GM23338 (cell line): ENCODE measurements around the gene ITIH5. TPM values are rescaled to one million over a fixed set of nuclear protein-coding genes. Genes with fewer than 3 reads are reported as not detected.

Experiments used
- ATAC-seq: fragments of 200-7000 bp; cut with Tn5 transposase; 3 replicates; pipeline ENCODE4 v1.9.1; 2020
- DNase-seq: peaks from one replicate; pipeline ENCODE4 v3.0.0-alpha.2; 2015; ENCODE audit warnings: low spot score
- H2AFZ ChIP-seq: fragments of 200-600 bp; sonication (generic); 2 replicates; pipeline ENCODE4 v1.8.0; 2016; ENCODE audit warnings: antibody characterized with exemption, mild to moderate bottlenecking, moderate library complexity
- H3F3A ChIP-seq: fragments of 200-600 bp; sonication (generic); replicated peaks from 2 replicates; pipeline ENCODE4 v1.8.0; 2017; ENCODE audit warnings: antibody characterized with exemption, mixed run types, low read depth
- H3K27ac ChIP-seq: fragments of 200-600 bp; sonication (generic); 2 replicates; pipeline ENCODE4 v1.6.1; 2016; ENCODE audit warnings: low read depth
- H3K27me3 ChIP-seq: fragments of 200-600 bp; sonication (generic); 2 replicates; pipeline ENCODE4 v1.8.0; 2016; ENCODE audit warnings: mild to moderate bottlenecking, mixed run types, moderate library complexity; ENCODE audit not compliant: insufficient read depth
- H3K36me3 ChIP-seq: fragments of 200-600 bp; sonication (generic); 2 replicates; pipeline ENCODE4 v1.8.0; 2016; ENCODE audit warnings: mild to moderate bottlenecking; ENCODE audit not compliant: insufficient read depth
- H3K4me1 ChIP-seq: fragments of 200-600 bp; sonication (generic); 2 replicates; pipeline ENCODE4 v1.8.0; 2016; ENCODE audit warnings: mild to moderate bottlenecking, moderate library complexity; ENCODE audit not compliant: insufficient read depth
- H3K4me2 ChIP-seq: fragments of 200-600 bp; sonication (generic); 2 replicates; pipeline ENCODE4 v1.7.1; 2017; ENCODE audit warnings: mixed run types
- H3K4me3 ChIP-seq: fragments of 200-600 bp; sonication (generic); 2 replicates; pipeline ENCODE4 v1.6.1; 2016; ENCODE audit warnings: mixed run types
- H3K79me2 ChIP-seq: fragments of 200-600 bp; sonication (generic); replicated peaks from 2 replicates; pipeline ENCODE4 v1.8.0; 2017; ENCODE audit warnings: mild to moderate bottlenecking; ENCODE audit not compliant: insufficient read depth
- H3K9me2 ChIP-seq: fragments of 200-600 bp; sonication (generic); 2 replicates; pipeline ENCODE4 v1.8.0; 2017; ENCODE audit not compliant: insufficient read depth
- H4K20me1 ChIP-seq: fragments of 200-600 bp; sonication (generic); replicated peaks from 2 replicates; pipeline ENCODE4 v1.8.0; 2017; ENCODE audit warnings: mild to moderate bottlenecking; ENCODE audit not compliant: insufficient read depth
- H3K27ac Mint-ChIP-seq: 2 replicates; pipeline ENCODE4 v1.8.0; 2020; ENCODE audit warnings: inconsistent platforms, mild to moderate bottlenecking, moderate library complexity, mixed read lengths
- H3K27me3 Mint-ChIP-seq: 3 replicates; pipeline ENCODE4 v1.8.0; 2022; ENCODE audit warnings: low read depth, mild to moderate bottlenecking, moderate library complexity, mixed read lengths, inconsistent platforms; ENCODE audit not compliant: insufficient read depth, poor library complexity
- H3K36me3 Mint-ChIP-seq: 3 replicates; pipeline ENCODE4 v1.8.0; 2021; ENCODE audit warnings: low read depth, mild to moderate bottlenecking, inconsistent platforms, moderate library complexity, mixed read lengths
- H3K4me1 Mint-ChIP-seq: 3 replicates; pipeline ENCODE4 v1.8.0; 2020; ENCODE audit warnings: mild to moderate bottlenecking, inconsistent platforms, mixed read lengths
- H3K4me3 Mint-ChIP-seq: 3 replicates; pipeline ENCODE4 v1.8.0; 2021; ENCODE audit warnings: moderate library complexity, mild to moderate bottlenecking, inconsistent platforms, mixed read lengths
- H3K9me3 Mint-ChIP-seq: 3 replicates; pipeline ENCODE4 v1.8.0; 2020; ENCODE audit warnings: moderate library complexity, mild to moderate bottlenecking, inconsistent platforms, mixed read lengths
- CREB1 ChIP-seq: fragments of 250-450 bp; sonication (Bioruptor Pico); IDR thresholded peaks from 2 replicates; pipeline ENCODE4 v1.5.0; 2020; ENCODE audit warnings: low read depth, mild to moderate bottlenecking, moderate library complexity
- CTCF ChIP-seq, 2 experiments: fragments of 200-600 bp in 1 of 2; sonication (generic) in 1 of 2; conservative IDR thresholded peaks; 2 replicates each; pipeline versions ENCODE4 v1.5.1 to v1.6.1; 2016 to 2017; ENCODE audit warnings: antibody characterized with exemption in 2 of 2, low read depth in 2 of 2, mild to moderate bottlenecking in 2 of 2, moderate library complexity in 1 of 2
- ETS1 ChIP-seq: IDR thresholded peaks from 2 replicates; pipeline ENCODE4 v1.6.1; 2016; ENCODE audit warnings: antibody characterized with exemption
- EZH2 ChIP-seq: fragments of 200-600 bp; sonication (generic); IDR thresholded peaks from one replicate; pipeline ENCODE4 v1.8.0; 2017; ENCODE audit warnings: antibody characterized with exemption, mild to moderate bottlenecking, low read depth; ENCODE audit not compliant: unreplicated experiment
- EZH2phosphoT487 ChIP-seq: fragments of 200-600 bp; sonication (generic); IDR thresholded peaks from one replicate; pipeline ENCODE4 v1.8.1; 2018; ENCODE audit warnings: antibody characterized with exemption; ENCODE audit not compliant: unreplicated experiment
- JUNB ChIP-seq: IDR thresholded peaks from one replicate; pipeline ENCODE4 v1.6.1; 2016; ENCODE audit warnings: antibody characterized with exemption; ENCODE audit not compliant: unreplicated experiment
- NANOG ChIP-seq: IDR thresholded peaks from 2 replicates; pipeline ENCODE4 v1.6.1; 2016; ENCODE audit warnings: antibody characterized with exemption, borderline replicate concordance
- POLR2AphosphoS5 ChIP-seq: IDR thresholded peaks from 2 replicates; pipeline ENCODE4 v1.6.1; 2016; ENCODE audit warnings: antibody characterized with exemption, low read depth
- REST ChIP-seq: IDR thresholded peaks from one replicate; pipeline ENCODE4 v1.6.1; 2018; ENCODE audit warnings: antibody characterized with exemption; ENCODE audit not compliant: unreplicated experiment
- STAT1 ChIP-seq: IDR thresholded peaks from one replicate; pipeline ENCODE4 v1.6.1; 2016; ENCODE audit warnings: antibody characterized with exemption; ENCODE audit not compliant: unreplicated experiment
- ZNF114 ChIP-seq: fragments of 250-450 bp; sonication (Bioruptor Pico); IDR thresholded peaks from 2 replicates; pipeline ENCODE4 v1.5.0; 2020; ENCODE audit warnings: mild to moderate bottlenecking, moderate library complexity
- ZNF331 ChIP-seq: fragments of 250-450 bp; sonication (Bioruptor Pico); IDR thresholded peaks from 2 replicates; pipeline ENCODE4 v1.5.0; 2020; ENCODE audit warnings: low read depth, mild to moderate bottlenecking, moderate library complexity
- ZNF462 ChIP-seq: fragments of 250-450 bp; sonication (Bioruptor Pico); IDR thresholded peaks from 2 replicates; pipeline ENCODE4 v1.5.0; 2020; ENCODE audit warnings: mild to moderate bottlenecking, moderate library complexity
- polyA plus RNA-seq: library from polyadenylated mRNA; unstranded; fragments of >200 nt; fragmentation: Nextera tagmentation; extraction: Ambion mirVana; gene quantifications from 2 replicates; pipeline ENCODE4 v1.2.1, GENCODE V29; 2016
- total RNA-seq: library from RNA; depleted of rRNA; stranded (reverse); fragments of >200 nt; shearing (Covaris generic); gene quantifications from 2 replicates; pipeline ENCODE4 v1.2.3, GENCODE V29; 2014

Gene ITIH5
- total and polyA plus RNA-seq, 2 experiments from 2014 or later = 0.99 to 2.2 TPM

GRCh38 chr10:7513455-7513854 is 153.3 kb downstream of the ITIH5 start:
- Histone ChIP-seq H3K9me2 (no peaks in the 10 kb centered on the region; the same call in 1 of the 2 replicates), H3K4me3 (no peak overlapping the region), H3K27ac (no peak overlapping the region), H4K20me1 (no peaks in the 10 kb centered on the region), H3K36me3 (no peaks in the 10 kb centered on the region), H3K27me3 (no peaks in the 10 kb centered on the region), H3K4me1 (no peaks in the 10 kb centered on the region), H3K4me2 (no peak overlapping the region), H3K79me2 (no peaks in the 10 kb centered on the region), H3F3A (no peaks in the 10 kb centered on the region), H2AFZ (no peak overlapping the region)
- no peak overlapping the region for H3K4me3 Mint-ChIP-seq
- H3K27me3 Mint-ChIP-seq = no peaks in the 10 kb centered on the region
- TF ChIP-seq ZNF462 (CRISPR knock-in tag) (no peak), ETS1 (no peak), ZNF114 (CRISPR knock-in tag) (no peak), CREB1 (CRISPR knock-in tag) (no peak), STAT1 (no peak), ZNF331 (CRISPR knock-in tag) (no peak), JUNB (no peak), EZH2 (no peak), CTCF (conservative IDR thresholded peaks at IDR 0.05; ENCODE audit: low read depth in 2 of 2) (no peak), NANOG (no peak), EZH2phosphoT487 (no peak), POLR2AphosphoS5 (no peak), REST (no peak)
- no peak overlapping the region for H3K27ac Mint-ChIP-seq
- peaks cover 26% of the 10 kb centered on the region for H3K9me3 Mint-ChIP-seq
- H3K4me1 Mint-ChIP-seq = peaks cover 4% of the 10 kb centered on the region; the same call in 2 of the 3 replicates
- DNase-seq = no peak
- peaks cover 22% of the 10 kb centered on the region for H3K36me3 Mint-ChIP-seq
- ATAC-seq = no peak
